ENCODE results near the gene C5orf63. TPM values are rescaled to one million over a fixed set of nuclear protein-coding genes. Genes with fewer than 3 reads are reported as not detected.

The C5orf63 gene
- total and polyA plus RNA-seq, 4 donors, result 2.1 to 6.4 (median 3.8) TPM

DNA sequence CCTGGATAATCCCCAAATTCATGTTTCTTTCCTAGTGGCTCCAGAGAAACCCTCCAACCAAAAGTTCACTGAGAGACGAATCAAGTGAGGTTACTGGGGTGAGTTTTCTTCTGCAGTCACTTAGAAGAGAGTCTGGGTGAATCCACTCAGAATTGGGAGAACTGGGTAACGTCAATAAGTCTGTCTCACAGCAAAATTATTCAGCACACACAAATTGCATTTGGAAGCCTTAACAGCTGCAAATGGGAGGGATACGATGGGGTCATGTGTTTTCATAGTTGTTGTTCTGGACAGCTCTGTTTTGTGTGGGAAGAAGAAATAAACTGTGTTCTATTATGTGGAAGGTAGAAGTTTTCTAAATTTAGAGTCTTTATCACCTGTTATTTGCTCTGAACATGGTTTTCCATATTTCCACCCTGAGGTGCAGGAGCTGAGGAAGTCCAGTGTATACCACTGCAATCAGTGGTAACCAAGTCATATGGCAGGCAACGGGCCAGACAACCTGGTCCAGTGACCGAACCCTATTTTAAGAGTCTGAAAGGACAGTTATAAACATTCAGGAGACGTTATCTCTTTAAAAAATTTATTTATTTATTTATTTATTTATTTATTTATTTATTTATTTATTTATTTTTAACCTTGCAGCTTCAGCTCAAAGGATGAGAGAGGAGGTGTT lies 64.9 kb downstream of the C5orf63 start:
- Histone ChIP-seq H3K27ac (ENCODE audit: low read depth in 1 of 2, low read length in 2 of 2) (no peak overlapping the region), H3K4me3 (ENCODE audit: low read depth in 1 of 3, low read length in 3 of 3) (no peak overlapping the region), H3K9ac (ENCODE audit: low read depth in 1 of 2, low read length in 2 of 2) (no peak overlapping the region), H3K4me1 (ENCODE audit: control insufficient read depth in 4 of 4, insufficient read depth in 4 of 4, low read length in 3 of 4) (no peaks in the 10 kb centered on the region), H3K9me3 (ENCODE audit: control insufficient read depth in 4 of 4, low read length in 3 of 4) (no peaks in the 10 kb centered on the region), H3K27me3 (ENCODE audit: control insufficient read depth in 4 of 4, insufficient read depth in 4 of 4, low read length in 3 of 4) (no peaks in the 10 kb centered on the region), H3K36me3 (ENCODE audit: control insufficient read depth in 4 of 4, insufficient read depth in 3 of 4, low read depth in 1 of 4, low read length in 3 of 4) (no peaks in the 10 kb centered on the region)
- TF ChIP-seq HNF4G (IDR thresholded peaks at IDR 0.05), result no peak
- no peak for TF ChIP-seq RAD21 (IDR thresholded peaks at IDR 0.05)
- no peak for TF ChIP-seq EGR1 (IDR thresholded peaks at IDR 0.05; ENCODE audit: low read depth in 2 of 2)
- no peak for TF ChIP-seq MAX (IDR thresholded peaks at IDR 0.05)
- no peak for TF ChIP-seq RXRA (IDR thresholded peaks at IDR 0.05)
- no peak for TF ChIP-seq REST (IDR thresholded peaks at IDR 0.05)
- TF ChIP-seq, protein P1, sequence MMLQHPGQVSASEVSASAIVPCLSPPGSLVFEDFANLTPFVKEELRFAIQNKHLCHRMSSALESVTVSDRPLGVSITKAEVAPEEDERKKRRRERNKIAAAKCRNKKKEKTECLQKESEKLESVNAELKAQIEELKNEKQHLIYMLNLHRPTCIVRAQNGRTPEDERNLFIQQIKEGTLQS (IDR thresholded peaks at IDR 0.05), result no peak
- TF ChIP-seq YY1 (IDR thresholded peaks at IDR 0.05), result no peak
- no peak for TF ChIP-seq NR2F2 (IDR thresholded peaks at IDR 0.05)
- DNase-seq (ENCODE audit: low spot score), result no peak
- 91% methylated on average over 6 of the region's 6 CpGs for WGBS

- H3K27ac ChIP-seq (ENCODE audit: low read depth in 1 of 2, low read length in 2 of 2), result no peak overlapping the region
- no peaks in the 10 kb centered on the region for H3K9me3 ChIP-seq (ENCODE audit: control insufficient read depth in 4 of 4, low read length in 3 of 4)
- no peak for TF ChIP-seq NR2F2 (IDR thresholded peaks at IDR 0.05)
- TF ChIP-seq REST (IDR thresholded peaks at IDR 0.05), result no peak
- no peak for TF ChIP-seq EGR1 (IDR thresholded peaks at IDR 0.05; ENCODE audit: low read depth in 2 of 2)
- no peak for TF ChIP-seq YY1 (IDR thresholded peaks at IDR 0.05)
- no peak for TF ChIP-seq HNF4A (conservative IDR thresholded peaks at IDR 0.05)
- no peak for TF ChIP-seq RAD21 (IDR thresholded peaks at IDR 0.05)
- no peak for TF ChIP-seq TAF1 (conservative IDR thresholded peaks at IDR 0.05)
- no peak for TF ChIP-seq JUND (IDR thresholded peaks at IDR 0.05)
- TF ChIP-seq HNF4G (IDR thresholded peaks at IDR 0.05), result no peak
- no peak for TF ChIP-seq GABPA (IDR thresholded peaks at IDR 0.05 in 1 of 2, conservative IDR thresholded peaks at IDR 0.05 in 1 of 2)
- H3K4me1 ChIP-seq (ENCODE audit: control insufficient read depth in 4 of 4, insufficient read depth in 4 of 4, low read length in 3 of 4), result no peaks in the 10 kb centered on the region
- no peaks in the 10 kb centered on the region for H3K36me3 ChIP-seq (ENCODE audit: control insufficient read depth in 4 of 4, insufficient read depth in 3 of 4, low read depth in 1 of 4, low read length in 3 of 4)
- H3K9ac ChIP-seq (ENCODE audit: low read depth in 1 of 2, low read length in 2 of 2), result no peak overlapping the region
- H3K27me3 ChIP-seq (ENCODE audit: control insufficient read depth in 4 of 4, insufficient read depth in 4 of 4, low read length in 3 of 4), result no peaks in the 10 kb centered on the region
- no peak overlapping the region for H3K4me3 ChIP-seq (ENCODE audit: low read depth in 1 of 3, low read length in 3 of 3)
- 81% methylated on average over 1 of the region's 1 CpG for WGBS
- DNase-seq (ENCODE audit: low spot score), result no peak
These were observed 65.8 kb downstream of the C5orf63 start for GRCh38 chr5:127007522-127007921.

Measured in liver (tissue), 9 donors.